HepG2 (cell line): ENCODE measurements around the gene SFI1. TPM values are rescaled to one million over a fixed set of nuclear protein-coding genes. Genes with fewer than 3 reads are reported as not detected.

Experiments used
- CENPT ChIP-seq: sonication (generic); formaldehyde crosslinking; IDR thresholded peaks from 2 replicates; pipeline ENCODE4 v1.8.0; 2022; ENCODE audit warnings: low read depth, mild to moderate bottlenecking, moderate library complexity, missing genetic modification reagents
- EHMT2 ChIP-seq: fragments of 200-600 bp; sonication (generic); IDR thresholded peaks from 2 replicates; pipeline ENCODE4 v1.7.0; 2017; ENCODE audit warnings: antibody characterized with exemption, low read depth, low read length, borderline replicate concordance
- KDM1A ChIP-seq: IDR thresholded peaks from 2 replicates; pipeline ENCODE4 v1.6.1; 2016; ENCODE audit warnings: missing compliant biosample characterization
- KLF6 ChIP-seq: IDR thresholded peaks from 2 replicates; pipeline ENCODE4 v1.8.0; 2016; ENCODE audit warnings: missing biosample characterization, missing genetic modification reagents
- NFYC ChIP-seq: IDR thresholded peaks from 2 replicates; pipeline ENCODE4 v1.6.1; 2016; ENCODE audit warnings: missing genetic modification reagents, missing compliant biosample characterization
- NR2F2 ChIP-seq: IDR thresholded peaks from 2 replicates; pipeline ENCODE4 v1.6.1; 2012; ENCODE audit warnings: low read depth, inconsistent platforms, borderline replicate concordance
- PPARG ChIP-seq: conservative IDR thresholded peaks from 2 replicates; pipeline ENCODE4 v1.6.1; 2016; ENCODE audit warnings: missing biosample characterization, missing genetic modification reagents
- RAD21 ChIP-seq: fragments of 450-650 bp; formaldehyde crosslinking; IDR thresholded peaks from 2 replicates; pipeline ENCODE4 v1.5.0; 2020; ENCODE audit warnings: mild to moderate bottlenecking
- STAG1 ChIP-seq: sonication (generic); formaldehyde crosslinking; IDR thresholded peaks from 2 replicates; pipeline ENCODE4 v1.4.0; 2020; ENCODE audit warnings: missing genetic modification reagents
- YEATS2 ChIP-seq: sonication (generic); formaldehyde crosslinking; IDR thresholded peaks from 2 replicates; pipeline ENCODE4 v1.4.0; 2020; ENCODE audit warnings: missing genetic modification reagents, borderline replicate concordance
- ZBTB3 ChIP-seq: sonication (generic); formaldehyde crosslinking; IDR thresholded peaks from 2 replicates; pipeline ENCODE4 v1.4.0; 2020; ENCODE audit warnings: low read depth, mild to moderate bottlenecking, moderate library complexity, missing genetic modification reagents, borderline replicate concordance
- ZMYM4 ChIP-seq: sonication (generic); formaldehyde crosslinking; IDR thresholded peaks from 2 replicates; pipeline ENCODE4 v1.8.1; 2023; ENCODE audit warnings: mild to moderate bottlenecking, missing genetic modification reagents
- ZNF234 ChIP-seq: sonication (generic); formaldehyde crosslinking; conservative IDR thresholded peaks from 2 replicates; pipeline ENCODE4 v1.5.1; 2020; ENCODE audit warnings: mild to moderate bottlenecking, missing genetic modification reagents
- ZNF407 ChIP-seq: sonication (generic); formaldehyde crosslinking; IDR thresholded peaks from one replicate; pipeline ENCODE4 v1.5.1; 2020; ENCODE audit warnings: mild to moderate bottlenecking, missing genetic modification reagents; ENCODE audit errors: not compliant biosample characterization
- ZNF451 ChIP-seq: sonication (generic); formaldehyde crosslinking; IDR thresholded peaks from 2 replicates; pipeline ENCODE4 v1.5.0; 2020; ENCODE audit warnings: mild to moderate bottlenecking, missing genetic modification reagents
- ZNF546 ChIP-seq: sonication (generic); formaldehyde crosslinking; conservative IDR thresholded peaks from 2 replicates; pipeline ENCODE4 v1.8.1; 2023; ENCODE audit warnings: mild to moderate bottlenecking, missing genetic modification reagents
- ZNF670 ChIP-seq: sonication (generic); formaldehyde crosslinking; IDR thresholded peaks from 2 replicates; pipeline ENCODE4 v1.8.0; 2022; ENCODE audit warnings: mild to moderate bottlenecking, missing genetic modification reagents, borderline replicate concordance
- ZNF720 ChIP-seq: sonication (generic); formaldehyde crosslinking; IDR thresholded peaks from 2 replicates; pipeline ENCODE4 v1.4.0; 2020; ENCODE audit warnings: missing genetic modification reagents
- ZSCAN29 ChIP-seq: sonication (generic); formaldehyde crosslinking; conservative IDR thresholded peaks from 2 replicates; pipeline ENCODE4 v1.4.0; 2020; ENCODE audit warnings: mild to moderate bottlenecking, missing genetic modification reagents
- polyA plus RNA-seq, 8 experiments: library from polyadenylated mRNA; depleted of rRNA in 3 of 8; stranded (reverse) in 7 of 8; unstranded in 1 of 8; fragments of >200 nt; fragmentation: Illumina TruSeq in 4 of 8; extraction: Trizol in 4 of 8; gene quantifications; 2 replicates each; pipeline versions ENCODE4 v1.2.1 to v1.2.3, GENCODE V29; 2011 to 2016; ENCODE audit warnings: low read depth in 4 of 8, missing spikeins in 1 of 8, mixed read lengths in 1 of 8; ENCODE audit not compliant: insufficient read depth in 1 of 8
- total RNA-seq, 5 experiments: library from RNA; depleted of rRNA; stranded (reverse); fragments of >200 nt; fragmentation: Illumina TruSeq; extraction: Trizol; gene quantifications; 2 replicates each; pipeline ENCODE4 v1.2.3, GENCODE V29; 2016; ENCODE audit warnings: low read depth in 1 of 5
- TF ChIP-seq, protein P1 (sequence below): IDR thresholded peaks from 2 replicates; pipeline ENCODE4 v1.6.1; 2016; ENCODE audit warnings: mild to moderate bottlenecking
- TF ChIP-seq, protein P2 (sequence below): sonication (generic); formaldehyde crosslinking; IDR thresholded peaks from 2 replicates; pipeline ENCODE4 v1.4.0; 2020; ENCODE audit warnings: missing genetic modification reagents

Gene SFI1
- total and polyA plus RNA-seq, 2 of the 13 experiments (the other 11 are each of a cell fraction or from before 2014, with no cell fraction given) = 20.5 to 40.1 TPM

- TF ChIP-seq, protein P1, sequence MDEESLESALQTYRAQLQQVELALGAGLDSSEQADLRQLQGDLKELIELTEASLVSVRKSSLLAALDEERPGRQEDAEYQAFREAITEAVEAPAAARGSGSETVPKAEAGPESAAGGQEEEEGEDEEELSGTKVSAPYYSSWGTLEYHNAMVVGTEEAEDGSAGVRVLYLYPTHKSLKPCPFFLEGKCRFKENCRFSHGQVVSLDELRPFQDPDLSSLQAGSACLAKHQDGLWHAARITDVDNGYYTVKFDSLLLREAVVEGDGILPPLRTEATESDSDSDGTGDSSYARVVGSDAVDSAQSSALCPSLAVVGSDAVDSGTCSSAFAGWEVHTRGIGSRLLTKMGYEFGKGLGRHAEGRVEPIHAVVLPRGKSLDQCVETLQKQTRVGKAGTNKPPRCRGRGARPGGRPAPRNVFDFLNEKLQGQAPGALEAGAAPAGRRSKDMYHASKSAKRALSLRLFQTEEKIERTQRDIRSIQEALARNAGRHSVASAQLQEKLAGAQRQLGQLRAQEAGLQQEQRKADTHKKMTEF (CRISPR knock-in tag) = peak; percentile 88
- peak; percentile 91 for TF ChIP-seq NR2F2
- no peak for TF ChIP-seq ZNF720 (CRISPR knock-in tag)
- TF ChIP-seq, protein P2, sequence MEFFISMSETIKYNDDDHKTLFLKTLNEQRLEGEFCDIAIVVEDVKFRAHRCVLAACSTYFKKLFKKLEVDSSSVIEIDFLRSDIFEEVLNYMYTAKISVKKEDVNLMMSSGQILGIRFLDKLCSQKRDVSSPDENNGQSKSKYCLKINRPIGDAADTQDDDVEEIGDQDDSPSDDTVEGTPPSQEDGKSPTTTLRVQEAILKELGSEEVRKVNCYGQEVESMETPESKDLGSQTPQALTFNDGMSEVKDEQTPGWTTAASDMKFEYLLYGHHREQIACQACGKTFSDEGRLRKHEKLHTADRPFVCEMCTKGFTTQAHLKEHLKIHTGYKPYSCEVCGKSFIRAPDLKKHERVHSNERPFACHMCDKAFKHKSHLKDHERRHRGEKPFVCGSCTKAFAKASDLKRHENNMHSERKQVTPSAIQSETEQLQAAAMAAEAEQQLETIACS (CRISPR knock-in tag) = no peak
- peak; percentile 93 for TF ChIP-seq PPARG (CRISPR knock-in tag)
- TF ChIP-seq ZBTB3 (CRISPR knock-in tag) = peak; percentile 79; the same call in 1 of the 2 replicates
- no peak for TF ChIP-seq ZNF451
- peak; percentile 81 for TF ChIP-seq ZSCAN29 (CRISPR knock-in tag)
- no peak for TF ChIP-seq ZNF546 (CRISPR knock-in tag)
- peak; percentile 69; the same call in 1 of the 2 replicates for TF ChIP-seq ZNF670
- TF ChIP-seq CENPT (CRISPR knock-in tag) = no peak
- no peak for TF ChIP-seq ZNF234 (CRISPR knock-in tag)
- TF ChIP-seq KDM1A (CRISPR knock-in tag) = 0 out of 2 replicates have a peak, but pooled peaks have one; percentile 32
- TF ChIP-seq ZMYM4 = no peak
- 0 out of 2 replicates have a peak, but pooled peaks have one; percentile 34 for TF ChIP-seq YEATS2 (CRISPR knock-in tag)
- TF ChIP-seq STAG1 = peak; percentile 26; the same call in 1 of the 2 replicates
- TF ChIP-seq RAD21 = no peak
- TF ChIP-seq EHMT2 = no peak
- no peak for TF ChIP-seq KLF6
- no peak for TF ChIP-seq NFYC
- TF ChIP-seq ZNF407 (CRISPR knock-in tag) = no peak
Observed at GRCh38 chr22:31579835-31580242, 83.5 kb downstream of the SFI1 start (continued).
